Activated CD4-positive, alpha-beta T cell treated with anti-CD3 and anti-CD28 coated beads, Interleukin-2, amount 50 U/mL, for 24 hours (primary cell): ENCODE measurements around the gene RASGRF1.
"Not testable (repeated sequence)": the region's sequence is repeated elsewhere in the genome, so short reads cannot be mapped to it uniquely, and the experiment has no call there.

Experiments used
- DNase-seq, 2 donors: peaks; one replicate each; pipeline ENCODE4 v3.0.0-alpha.2; 2020; ENCODE audit warnings: low read depth in 1 of 2, low spot score in 1 of 2

Gene RASGRF1

DNA sequence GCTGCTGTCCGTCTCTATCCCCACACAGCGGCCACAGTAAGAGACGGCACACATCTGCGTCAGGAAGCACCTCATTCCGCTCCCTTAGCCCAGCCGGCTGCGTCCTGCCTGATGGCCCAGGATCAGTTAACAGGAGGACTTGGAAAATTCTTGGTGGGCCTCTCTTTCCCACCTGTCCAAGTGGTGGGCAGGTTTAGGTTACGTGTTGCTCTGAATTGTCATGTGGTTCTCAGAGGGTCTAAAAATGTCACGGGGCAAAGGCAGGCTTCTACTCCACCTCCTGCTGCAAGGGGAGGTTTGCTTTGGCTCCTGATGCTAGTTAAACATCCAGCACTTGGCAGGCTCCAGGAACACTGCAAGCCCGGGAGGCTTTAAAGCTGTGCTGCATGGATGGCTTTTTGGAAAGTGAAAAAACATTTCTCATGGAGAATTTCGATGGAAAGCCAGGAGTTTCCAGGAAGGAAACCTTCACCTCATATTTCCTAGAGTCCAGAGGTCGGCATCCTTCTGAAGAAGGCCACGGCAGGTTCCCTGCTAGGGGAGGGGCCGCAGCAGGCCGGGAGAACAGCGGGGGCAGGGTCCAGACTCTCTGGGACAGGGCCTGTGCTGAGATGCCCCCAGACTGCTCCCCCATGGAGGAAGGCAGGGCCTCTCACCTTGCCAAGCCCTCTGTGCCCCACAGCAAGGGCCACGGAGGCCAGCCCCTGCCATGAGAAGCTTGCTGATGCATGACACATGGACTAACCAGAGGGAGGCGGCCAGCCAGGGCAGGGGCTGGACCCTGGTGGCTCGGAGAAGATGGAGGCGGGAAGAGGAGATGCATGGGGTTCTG lies 156.5 kb downstream of the RASGRF1 start:
- DNase-seq: no peak

DNA sequence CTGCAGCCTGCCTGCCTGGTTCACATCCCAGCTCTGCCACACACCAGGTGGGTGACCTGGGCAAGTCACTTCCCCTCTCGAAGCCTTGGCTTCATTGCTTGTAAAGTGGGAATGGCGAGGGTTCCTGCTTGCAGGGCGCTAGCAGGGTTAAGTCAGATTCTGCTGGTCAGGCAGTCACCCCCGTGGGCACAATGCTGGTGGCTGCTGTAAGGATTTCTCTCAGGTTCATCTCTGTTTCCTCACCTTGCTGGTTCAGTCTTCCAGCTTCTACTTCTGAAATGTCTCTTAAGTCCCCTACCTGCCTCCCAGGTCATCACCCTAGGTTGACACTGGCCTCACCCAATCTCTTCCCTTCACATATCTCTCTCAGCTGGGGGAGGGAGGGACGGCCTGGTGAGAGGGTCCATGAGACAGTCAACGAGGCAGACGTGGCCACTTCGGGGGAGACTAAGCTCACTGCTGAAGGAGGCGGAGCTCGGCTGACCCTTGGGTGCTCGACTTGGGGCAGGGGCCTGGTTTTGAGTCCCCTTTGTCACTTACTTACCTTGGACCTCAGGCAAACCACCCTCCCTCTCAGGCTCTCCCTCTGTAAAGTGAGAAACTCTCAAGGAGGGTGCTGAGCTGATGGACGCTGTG lies 157.3 kb downstream of the RASGRF1 start:
- no peak for DNase-seq

DNA sequence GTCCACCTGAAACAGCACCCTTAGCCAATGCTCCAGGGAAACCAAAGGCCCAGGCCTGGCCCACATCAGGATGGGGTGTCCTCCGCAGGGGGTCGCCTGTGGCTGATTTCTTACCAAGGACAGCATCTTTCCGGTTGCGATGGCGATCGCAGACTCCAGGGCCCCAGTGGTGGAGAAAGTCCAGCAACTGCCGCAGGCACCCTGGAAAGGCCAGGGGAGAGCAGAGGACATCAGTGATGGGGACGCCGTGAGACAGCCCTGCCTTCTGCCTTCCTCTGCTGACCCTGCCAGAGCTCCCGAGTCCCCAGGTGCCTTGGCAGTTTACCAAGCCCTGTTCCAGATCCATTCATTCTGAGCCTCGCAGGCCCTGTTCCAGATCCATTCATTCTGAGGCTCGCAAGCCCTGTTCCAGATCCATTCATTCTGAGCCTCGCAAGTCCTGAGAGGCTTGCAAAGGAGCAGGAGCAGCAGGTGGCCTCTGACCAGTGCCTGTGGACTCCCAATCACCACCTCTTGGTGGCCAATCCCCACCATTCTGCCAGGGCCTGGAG lies 158.2 kb downstream of the RASGRF1 start:
- DNase-seq: no peak

DNA sequence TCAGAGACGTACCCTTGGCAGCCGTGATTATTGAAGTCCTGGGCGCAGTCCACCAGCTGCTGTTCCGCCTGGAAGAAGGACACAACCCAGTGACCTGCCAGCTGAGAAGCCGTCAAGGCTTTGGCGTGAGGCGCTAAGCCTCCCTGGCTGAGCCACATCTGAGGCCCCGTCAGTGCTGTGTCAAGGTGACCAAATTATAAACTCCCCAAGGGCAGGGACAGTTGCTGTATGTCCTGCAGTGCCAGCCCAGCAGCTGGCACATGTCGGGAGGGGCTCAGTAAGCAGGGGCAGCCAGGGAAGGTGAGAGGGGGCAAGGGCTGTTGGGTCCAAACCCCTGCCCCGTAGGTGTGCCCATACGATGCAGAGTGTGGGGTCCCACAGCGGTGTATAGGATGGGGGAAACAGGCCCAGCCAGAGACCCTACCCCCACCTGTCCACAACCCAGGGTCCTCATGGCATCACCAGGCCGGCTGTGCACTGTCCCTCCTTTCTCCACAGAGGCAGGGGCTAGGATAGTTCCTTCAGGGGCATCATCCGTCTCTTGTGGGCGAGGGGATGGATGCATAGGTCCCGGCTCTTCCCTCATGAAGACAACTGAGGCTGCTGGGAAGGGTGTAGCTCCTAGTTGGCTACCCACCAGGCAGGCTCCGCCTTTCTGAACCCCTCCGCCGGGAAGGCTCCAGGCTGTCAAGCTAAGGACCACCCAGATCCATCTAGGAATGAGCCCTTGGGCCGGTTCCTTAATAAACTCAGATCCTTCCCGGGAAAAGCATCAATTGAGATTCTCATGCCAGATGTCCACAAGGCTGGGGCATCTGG lies 158.9 kb downstream of the RASGRF1 start:
- no peak for DNase-seq

DNA sequence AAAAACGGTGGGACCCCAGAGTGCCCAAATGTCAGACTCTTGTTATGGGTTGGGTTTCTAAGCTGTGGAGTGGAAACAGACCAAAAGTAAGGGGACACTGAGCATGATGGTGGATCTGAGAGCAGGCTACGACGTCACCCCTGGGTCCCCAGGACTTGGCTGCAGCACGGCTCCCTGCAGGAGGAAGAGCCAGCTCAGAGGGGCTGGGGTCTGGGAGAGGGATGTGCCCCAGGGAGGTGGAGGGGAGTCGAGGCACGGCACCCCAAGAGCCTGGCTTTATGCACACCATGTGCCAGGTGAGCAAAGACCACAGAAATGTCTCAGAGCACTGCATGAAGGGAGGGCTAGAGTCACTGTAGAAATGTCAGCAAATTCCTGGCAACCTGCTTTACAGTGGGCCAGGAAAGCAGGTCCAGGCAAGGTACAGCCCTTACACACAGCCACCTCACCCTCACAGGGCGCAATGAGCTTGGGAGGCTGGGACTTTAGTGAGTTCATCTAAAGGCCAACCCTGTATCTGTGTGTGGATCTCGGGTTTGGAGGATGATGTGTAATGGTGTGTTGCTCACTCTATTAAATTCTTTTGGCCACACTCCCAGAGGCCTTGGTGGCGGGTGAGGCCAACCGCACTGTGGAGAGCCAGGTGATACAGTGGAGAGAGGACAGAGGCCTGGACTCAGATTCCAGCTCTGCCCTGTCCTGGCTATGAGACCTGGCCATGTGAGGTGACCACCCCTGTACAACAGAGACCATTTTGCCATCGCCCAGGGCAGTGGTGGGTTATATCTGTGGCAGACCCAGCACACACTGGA lies 159.8 kb downstream of the RASGRF1 start:
- no peak for DNase-seq

DNA sequence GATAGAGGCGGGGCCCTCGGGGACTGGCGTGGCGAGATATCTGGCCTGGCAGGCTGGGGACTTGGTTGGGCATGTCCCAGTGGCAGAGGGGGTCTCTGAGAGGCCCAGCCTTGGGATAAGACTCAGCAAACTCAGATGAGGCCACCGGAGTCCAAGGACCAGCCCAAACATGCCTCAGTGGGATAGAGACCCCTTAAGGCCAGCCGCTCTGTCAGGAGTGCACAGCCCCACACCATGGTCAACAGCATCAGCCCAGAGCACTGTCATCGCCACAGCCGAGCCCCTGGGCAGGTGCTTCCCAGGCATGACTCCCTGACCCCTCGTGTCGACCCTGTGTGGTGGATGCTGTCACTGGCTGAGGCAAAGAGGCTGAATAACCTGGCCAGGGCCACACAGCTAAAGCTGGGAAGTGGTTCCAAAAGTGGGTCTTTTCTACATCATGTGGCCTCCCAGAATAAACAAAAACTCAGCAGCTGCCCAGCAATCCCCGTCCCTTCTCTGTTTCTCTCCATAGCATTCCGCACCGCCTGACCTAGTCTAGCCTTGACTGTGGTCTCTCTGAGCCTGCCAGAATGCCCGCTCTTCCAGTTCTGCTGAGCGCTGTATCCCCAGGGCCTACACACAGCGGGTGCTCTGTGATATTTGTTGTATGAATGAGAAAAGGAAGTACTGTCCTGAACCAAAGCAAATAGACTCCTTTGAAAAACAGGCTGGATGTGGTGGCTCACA lies 160.9 kb downstream of the RASGRF1 start:
- no peak for DNase-seq

DNA sequence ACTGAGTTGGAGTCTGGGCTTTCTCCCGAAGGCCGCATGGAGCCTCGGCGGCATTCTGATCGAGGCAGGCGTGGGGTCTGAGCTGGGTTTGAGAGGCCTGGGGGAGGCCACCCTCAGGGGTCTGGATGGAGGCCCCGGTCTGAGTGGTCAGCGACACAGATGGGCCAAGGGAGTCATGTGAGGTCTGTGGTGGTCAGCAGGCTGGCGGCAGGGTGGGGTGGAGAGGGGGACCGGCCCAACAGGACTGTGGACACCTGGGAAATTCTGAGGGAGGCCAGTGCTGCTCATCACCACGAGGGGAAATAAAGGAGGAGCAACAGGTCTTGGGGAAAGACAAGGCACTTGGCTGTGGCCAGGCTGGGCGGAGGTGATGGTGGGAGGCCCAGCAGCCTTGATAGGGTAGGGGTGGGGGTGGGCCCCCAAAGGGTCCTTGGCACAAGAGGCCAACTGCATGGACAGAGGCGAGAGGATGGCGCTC lies 161.9 kb downstream of the RASGRF1 start:
- no peak for DNase-seq

DNA sequence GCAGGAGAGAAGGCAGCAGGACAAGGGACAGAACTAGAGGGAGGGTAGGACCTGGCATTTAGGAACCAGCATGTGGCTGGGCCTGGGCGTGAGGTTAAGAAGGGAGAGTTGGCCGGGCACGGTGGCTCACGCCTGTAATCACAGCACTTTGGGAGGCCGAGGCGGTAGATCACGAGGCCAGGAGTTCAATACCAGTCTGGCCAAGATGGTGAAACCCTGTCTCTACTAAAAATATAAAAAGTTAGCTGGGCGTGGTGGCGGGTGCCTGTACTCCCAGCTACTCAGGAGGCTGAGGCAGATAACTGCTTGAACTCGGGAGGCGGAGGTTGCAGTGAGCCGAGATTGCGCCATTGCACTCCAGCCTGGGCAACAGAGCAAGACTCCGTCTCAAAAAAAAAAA lies 162.4 kb downstream of the RASGRF1 start:
- not testable (repeated sequence) for DNase-seq

DNA sequence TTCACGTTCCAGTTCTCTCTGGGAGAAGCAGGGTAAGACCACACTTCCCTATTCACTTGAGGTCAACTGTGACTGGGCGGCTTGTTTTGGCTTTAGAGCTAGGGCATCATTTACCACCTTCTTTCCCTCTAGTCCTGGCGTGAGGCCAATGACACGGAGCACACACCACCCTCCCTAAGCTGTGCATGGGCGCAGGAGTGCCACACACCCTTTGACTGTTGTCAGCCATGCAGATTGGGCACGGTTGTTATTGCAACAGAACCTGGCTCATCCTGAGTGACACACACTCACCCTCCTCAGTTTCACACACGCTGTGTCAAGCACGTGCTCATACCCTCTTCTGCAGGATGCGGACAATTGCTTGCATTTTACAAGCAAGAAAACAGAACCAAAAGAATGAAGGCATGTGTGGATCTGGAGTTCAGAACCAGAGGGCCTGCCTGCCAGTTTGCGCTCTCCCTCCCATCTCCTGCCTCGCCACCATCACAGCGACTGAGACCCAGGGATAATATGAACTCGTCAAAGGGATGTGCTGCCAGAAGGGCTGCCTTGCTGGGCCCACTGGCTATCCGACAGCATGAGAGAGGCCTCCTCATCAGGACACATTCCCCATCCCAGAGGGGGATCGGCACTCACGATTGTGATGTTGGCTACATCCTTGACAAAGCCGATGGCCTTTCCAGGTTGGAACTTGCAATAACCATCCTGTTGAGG lies 163.3 kb downstream of the RASGRF1 start:
- no peak for DNase-seq

DNA sequence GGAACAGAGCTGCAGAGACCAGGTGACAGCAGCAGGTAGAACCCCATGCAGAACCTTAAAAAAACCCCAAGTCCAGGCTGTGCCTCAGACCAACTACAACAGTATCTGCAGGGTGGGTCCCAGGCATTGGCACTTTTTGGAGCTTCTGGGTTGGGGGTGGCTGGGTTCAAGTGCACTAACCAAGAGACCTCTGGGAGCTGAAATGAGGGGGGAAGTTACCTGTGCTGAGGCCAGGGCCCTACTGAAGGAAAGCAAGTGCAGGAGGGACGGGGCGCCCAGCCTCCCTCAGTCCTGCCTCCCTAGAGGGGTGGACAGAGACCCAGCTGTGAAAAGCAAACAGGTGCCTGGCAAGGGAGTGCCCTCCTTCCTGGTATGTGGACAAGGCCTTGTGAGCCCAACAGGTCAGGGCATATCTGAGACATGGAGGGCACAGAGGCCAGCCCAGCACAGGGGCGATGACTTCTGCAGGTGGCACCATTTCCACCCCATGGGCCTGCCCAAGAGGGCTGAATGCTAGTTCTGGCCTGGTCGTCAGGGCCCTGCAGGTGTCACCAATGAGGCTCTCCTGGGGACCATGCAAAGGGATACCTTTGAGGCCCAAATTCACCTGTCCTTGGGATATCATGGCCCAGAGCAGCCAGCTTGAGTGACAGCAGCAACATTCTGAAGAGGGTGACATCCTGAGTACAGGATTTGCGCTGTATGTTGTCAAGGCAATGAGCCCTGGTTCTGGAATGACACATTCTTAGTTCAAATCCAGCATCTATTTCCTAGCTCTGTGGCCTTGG lies 164.4 kb downstream of the RASGRF1 start:
- DNase-seq: no peak

DNA sequence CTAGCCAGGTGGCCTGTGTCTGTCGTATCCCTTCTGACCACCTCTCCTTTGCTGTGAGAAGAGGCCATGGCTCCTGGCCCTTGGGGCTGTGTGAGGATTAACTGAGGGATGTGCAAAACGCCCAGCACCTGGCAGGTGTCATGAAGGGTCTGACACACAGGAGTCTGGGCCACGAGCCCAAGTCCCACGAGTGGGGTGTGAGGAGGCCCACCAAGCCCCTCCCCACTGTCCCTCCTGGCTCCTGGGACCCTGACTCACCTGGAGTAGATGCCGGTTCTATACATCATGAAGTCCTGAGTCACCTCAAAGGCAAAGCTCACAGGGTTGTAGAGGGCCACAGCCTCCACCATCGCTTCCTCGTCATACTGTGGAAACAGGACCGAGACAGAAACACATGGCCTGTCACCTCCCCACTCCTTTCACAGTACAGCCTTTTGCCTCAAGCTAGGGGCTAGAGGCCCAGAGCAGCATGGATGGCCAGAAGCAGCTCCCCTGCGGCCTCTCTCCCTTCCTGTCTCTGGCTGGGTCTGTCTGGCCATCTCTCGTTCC lies 165.4 kb downstream of the RASGRF1 start:
- DNase-seq: no peak

DNA sequence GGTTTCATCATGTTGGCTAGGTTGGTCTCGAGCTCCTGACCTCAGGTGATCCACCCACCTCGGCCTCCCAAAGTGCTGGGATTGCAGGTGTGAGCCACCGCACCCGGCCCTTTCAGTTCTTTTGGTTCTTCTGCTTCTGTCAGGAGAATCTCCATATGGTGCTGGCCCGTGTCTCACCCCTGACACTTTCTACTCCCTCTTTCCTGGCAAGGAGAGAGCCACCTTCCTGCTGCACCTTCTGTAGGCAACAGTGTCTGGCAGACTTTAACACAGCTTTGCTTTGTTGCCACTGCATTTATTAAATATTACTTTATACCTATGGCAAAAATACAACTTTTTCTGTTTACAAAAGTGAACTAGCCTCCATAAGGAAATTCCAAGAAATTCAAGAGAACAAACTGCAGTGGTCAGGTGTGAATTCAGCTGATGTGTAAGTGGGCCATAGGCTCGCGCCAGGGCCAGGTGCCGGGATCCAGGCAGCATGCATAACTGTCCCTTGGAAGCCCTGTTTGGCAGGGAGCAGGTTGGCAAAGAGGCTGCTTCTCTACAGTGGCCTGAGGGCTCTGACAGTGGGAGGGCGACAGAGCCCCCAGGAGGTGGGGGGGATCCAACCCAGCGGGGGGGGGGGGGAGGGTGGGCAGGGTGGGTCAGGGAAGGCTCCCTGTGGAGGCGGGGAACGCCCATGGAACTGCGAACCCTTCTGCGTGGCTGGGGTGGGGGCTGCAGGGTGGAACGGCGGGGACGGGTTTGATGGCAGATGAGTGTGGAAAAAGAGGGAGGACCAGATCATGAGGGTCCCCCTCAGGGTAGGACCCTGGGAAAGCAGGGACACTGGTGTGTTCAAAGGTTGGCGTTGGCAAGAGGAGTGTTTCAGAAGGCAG lies 166.9 kb downstream of the RASGRF1 start:
- DNase-seq: no peak

DNA sequence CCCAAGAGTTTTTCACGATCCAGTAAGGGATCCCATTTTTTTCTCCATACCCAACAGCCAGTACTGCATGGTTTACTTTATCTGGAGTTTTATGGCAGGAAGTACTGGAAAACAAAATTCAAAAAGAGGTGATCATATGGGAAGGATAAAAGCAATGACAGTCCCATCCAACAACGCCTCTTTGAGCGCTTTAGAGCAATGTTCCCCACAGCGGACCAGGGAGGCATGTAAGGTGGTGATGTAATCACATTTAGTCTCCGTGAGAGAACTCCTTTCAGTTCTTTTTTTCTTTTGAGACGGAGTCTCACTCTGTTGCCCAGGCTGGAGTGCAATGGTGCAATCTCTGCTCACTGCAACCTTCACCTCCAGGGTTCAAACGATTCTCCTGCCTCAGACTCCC lies 167.6 kb downstream of the RASGRF1 start:
- no peak for DNase-seq

DNA sequence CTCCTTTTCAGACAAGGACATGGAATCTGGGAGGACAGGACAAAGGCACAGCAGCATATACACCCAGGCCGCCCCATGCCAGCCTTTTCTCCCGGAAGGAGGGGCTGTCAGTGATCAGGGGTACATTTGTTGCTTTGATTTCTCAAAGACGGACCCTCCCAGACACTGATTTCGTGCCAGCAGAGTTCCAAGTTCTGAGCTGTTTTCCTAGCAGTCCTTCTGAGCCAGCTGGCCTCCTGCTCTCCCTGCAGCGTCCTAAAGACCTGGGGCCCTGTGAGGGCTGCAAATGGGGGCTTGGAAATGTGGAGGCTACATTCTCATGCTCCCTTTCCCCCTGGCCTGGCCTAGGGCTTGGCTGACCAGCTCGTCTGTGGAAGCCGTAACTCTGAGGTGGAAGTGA lies 168.1 kb downstream of the RASGRF1 start:
- DNase-seq: no peak

DNA sequence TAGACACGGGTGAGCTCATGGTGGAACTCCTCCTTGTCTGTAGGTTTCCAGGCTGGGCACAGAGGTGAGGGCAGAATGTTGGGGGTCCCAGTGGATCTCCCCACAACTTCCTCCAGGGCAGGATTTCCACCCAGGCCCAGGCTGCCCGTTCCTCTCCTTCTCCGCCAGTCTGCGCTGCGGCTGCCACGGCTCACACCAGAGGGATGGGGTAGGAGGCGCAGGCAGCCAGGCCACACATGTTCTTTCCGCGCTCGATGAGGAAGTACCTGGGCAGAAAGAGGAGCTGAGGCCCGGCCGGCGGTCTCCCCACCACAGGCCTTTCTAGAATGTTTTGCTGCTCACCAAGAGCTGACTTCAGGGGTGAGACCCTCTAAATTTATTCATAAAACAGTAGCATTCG lies 168.6 kb downstream of the RASGRF1 start:
- no peak for DNase-seq

DNA sequence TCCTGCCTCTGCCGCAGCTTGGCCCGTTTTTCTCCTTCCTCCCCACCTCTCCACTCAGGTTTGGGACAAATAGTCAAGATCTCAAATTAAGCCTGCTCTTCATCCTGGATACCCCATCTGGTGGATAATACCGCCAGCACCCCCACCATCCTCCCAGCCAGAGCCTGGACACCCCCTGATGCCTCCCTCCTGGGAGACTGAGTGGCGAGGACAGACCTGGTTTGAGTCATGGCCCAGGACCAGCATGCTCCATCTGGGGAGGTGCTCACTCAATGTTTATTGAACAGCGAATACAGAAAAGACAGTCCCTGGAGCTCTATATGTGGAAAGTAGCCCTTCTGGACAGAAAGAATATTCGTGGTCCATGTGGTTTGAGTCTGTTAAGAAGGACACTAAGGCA lies 169.1 kb downstream of the RASGRF1 start:
- DNase-seq: no peak

DNA sequence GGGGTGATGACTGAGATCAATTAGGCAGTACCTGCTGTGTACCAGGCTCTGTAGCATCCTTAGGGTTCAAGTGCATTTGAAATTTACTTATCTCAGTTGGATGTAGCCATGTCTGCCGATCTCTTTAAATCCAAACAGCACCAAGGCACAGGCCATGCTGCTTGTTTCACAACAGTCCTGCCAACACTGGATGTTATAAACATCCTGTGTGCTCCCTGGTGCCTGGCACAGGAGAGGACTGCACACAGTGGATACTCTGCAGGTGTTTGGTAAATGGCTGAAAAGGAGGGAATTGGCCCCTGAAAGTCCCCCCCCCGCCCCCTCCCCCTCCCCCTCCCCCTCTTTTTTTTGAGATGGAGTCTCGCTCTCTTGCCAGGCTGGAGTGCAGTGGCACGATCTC lies 172.7 kb downstream of the RASGRF1 start:
- no peak for DNase-seq
